ENCODE measurements around the gene FCF1. TPM values are rescaled to one million over a fixed set of nuclear protein-coding genes. Genes with fewer than 3 reads are reported as not detected.
A peak's percentile ranks its signal among the peaks of the same experiment; 100 is the strongest.

FCF1 gene
- total and polyA plus RNA-seq, 2 of the 13 experiments (the other 11 are each of a cell fraction or from before 2014, with no cell fraction given): 31.0 to 44.4 TPM

DNA sequence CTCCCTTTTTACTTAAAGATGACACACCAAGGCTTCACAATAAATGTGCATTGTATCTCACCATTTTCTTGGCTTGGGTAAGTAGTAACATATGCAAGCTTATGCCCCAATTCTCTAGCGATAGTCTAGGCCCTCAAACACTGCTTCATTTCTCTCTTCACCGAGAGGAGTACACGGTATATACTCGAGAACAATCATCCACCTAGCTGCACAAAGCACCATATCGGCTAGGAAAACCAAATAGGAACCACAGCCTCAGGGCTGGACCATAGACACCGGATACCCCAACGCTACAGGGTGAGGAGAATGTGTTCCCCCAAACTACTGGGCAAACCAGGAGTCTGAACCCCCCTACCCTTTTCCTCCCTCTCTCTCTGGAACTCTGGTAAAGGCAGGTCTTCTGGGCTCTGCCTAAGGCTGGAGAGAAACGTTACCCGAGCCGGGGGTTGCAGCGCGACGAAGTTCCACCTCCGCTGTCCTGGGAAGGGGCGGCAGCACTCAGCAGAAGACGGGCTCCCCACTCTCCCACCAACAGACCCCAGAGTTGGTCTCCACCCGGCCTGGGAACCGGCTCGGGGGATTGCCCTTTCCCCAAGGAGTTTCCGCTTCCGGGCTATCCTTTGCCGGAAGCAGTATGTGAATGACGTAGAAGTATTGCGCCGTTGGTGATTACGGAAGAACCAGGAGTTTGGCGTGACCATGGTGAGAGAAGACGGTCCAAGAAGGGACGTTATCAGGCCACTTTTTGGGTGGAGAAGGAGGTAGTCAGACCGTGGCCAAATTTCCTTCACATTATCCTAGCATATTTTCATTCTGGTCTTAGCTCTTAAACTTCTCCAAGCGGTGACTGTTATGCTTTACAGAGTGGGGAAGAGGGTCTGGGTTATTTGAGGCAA, at the start of gene FCF1, which contains the start of gene AREL1 (continued):
- 0 out of 2 replicates have a peak, but pooled peaks have one; percentile 10 for TF ChIP-seq ATF7 (IDR thresholded peaks at IDR 0.05)
- no peak for TF ChIP-seq ATF7 (CRISPR knock-in tag; IDR thresholded peaks at IDR 0.05)
- no peak for TF ChIP-seq MED8 (CRISPR knock-in tag; IDR thresholded peaks at IDR 0.05; ENCODE audit: insufficient replicate concordance)
- TF ChIP-seq MED1 (CRISPR knock-in tag; IDR thresholded peaks at IDR 0.05): peak; percentile 41; the same call in 1 of the 2 replicates
- TF ChIP-seq ZNF33A (CRISPR knock-in tag; IDR thresholded peaks at IDR 0.05; ENCODE audit: borderline replicate concordance): no peak
- peak; percentile 25; the same call in 1 of the 2 replicates for TF ChIP-seq BCL6 (CRISPR knock-in tag; IDR thresholded peaks at IDR 0.05)
- TF ChIP-seq GTF2F1 (IDR thresholded peaks at IDR 0.05; ENCODE audit: low read length): no peak
- 0 out of 2 replicates have a peak, but pooled peaks have one; percentile 34 for TF ChIP-seq ISL2 (CRISPR knock-in tag; IDR thresholded peaks at IDR 0.05)
- TF ChIP-seq, protein P1, sequence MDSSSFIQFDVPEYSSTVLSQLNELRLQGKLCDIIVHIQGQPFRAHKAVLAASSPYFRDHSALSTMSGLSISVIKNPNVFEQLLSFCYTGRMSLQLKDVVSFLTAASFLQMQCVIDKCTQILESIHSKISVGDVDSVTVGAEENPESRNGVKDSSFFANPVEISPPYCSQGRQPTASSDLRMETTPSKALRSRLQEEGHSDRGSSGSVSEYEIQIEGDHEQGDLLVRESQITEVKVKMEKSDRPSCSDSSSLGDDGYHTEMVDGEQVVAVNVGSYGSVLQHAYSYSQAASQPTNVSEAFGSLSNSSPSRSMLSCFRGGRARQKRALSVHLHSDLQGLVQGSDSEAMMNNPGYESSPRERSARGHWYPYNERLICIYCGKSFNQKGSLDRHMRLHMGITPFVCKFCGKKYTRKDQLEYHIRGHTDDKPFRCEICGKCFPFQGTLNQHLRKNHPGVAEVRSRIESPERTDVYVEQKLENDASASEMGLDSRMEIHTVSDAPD (CRISPR knock-in tag; IDR thresholded peaks at IDR 0.05): no peak
- TF ChIP-seq SP5 (CRISPR knock-in tag; IDR thresholded peaks at IDR 0.05; ENCODE audit: borderline replicate concordance, low read depth): 0 out of 2 replicates have a peak, but pooled peaks have one; percentile 25
- TF ChIP-seq ZNF761 (CRISPR knock-in tag; conservative IDR thresholded peaks at IDR 0.05): 0 out of 2 replicates have a peak, but pooled peaks have one; percentile 40
- TF ChIP-seq ZNF724P (CRISPR knock-in tag; IDR thresholded peaks at IDR 0.05; ENCODE audit: borderline replicate concordance): 0 out of 2 replicates have a peak, but pooled peaks have one; percentile 80
- no peak for TF ChIP-seq GFI1 (CRISPR knock-in tag; IDR thresholded peaks at IDR 0.05; ENCODE audit: borderline replicate concordance)
- TF ChIP-seq E2F2 (CRISPR knock-in tag; IDR thresholded peaks at IDR 0.05; ENCODE audit: borderline replicate concordance): no peak
- TF ChIP-seq ZNF207 (IDR thresholded peaks at IDR 0.05; ENCODE audit: borderline replicate concordance): no peak
- peak; percentile 70; the same call in 1 of the 2 replicates for TF ChIP-seq HMGXB3 (CRISPR knock-in tag; IDR thresholded peaks at IDR 0.05; ENCODE audit: borderline replicate concordance)
- 0 out of 2 replicates have a peak, but pooled peaks have one; percentile 39 for TF ChIP-seq ARNTL (CRISPR knock-in tag; IDR thresholded peaks at IDR 0.05)
- TF ChIP-seq, protein P2, sequence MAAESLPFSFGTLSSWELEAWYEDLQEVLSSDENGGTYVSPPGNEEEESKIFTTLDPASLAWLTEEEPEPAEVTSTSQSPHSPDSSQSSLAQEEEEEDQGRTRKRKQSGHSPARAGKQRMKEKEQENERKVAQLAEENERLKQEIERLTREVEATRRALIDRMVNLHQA (CRISPR knock-in tag; IDR thresholded peaks at IDR 0.05): no peak
- 0 out of 2 replicates have a peak, but pooled peaks have one; percentile 29 for TF ChIP-seq ZBTB42 (CRISPR knock-in tag; IDR thresholded peaks at IDR 0.05)
- no peak for TF ChIP-seq ZKSCAN5 (CRISPR knock-in tag; IDR thresholded peaks at IDR 0.05)
- TF ChIP-seq ZNF766 (CRISPR knock-in tag; IDR thresholded peaks at IDR 0.05; ENCODE audit: borderline replicate concordance): no peak
- no peak for TF ChIP-seq ONECUT2 (CRISPR knock-in tag; IDR thresholded peaks at IDR 0.05)
